ENCODE measurements around the gene HYKK. TPM values are rescaled to one million over a fixed set of nuclear protein-coding genes. Genes with fewer than 3 reads are reported as not detected.

The HYKK gene
- total and polyA plus RNA-seq, 2 of the 13 experiments (the other 11 are each of a cell fraction or from before 2014, with no cell fraction given): 3.5 to 5.4 TPM

DNA sequence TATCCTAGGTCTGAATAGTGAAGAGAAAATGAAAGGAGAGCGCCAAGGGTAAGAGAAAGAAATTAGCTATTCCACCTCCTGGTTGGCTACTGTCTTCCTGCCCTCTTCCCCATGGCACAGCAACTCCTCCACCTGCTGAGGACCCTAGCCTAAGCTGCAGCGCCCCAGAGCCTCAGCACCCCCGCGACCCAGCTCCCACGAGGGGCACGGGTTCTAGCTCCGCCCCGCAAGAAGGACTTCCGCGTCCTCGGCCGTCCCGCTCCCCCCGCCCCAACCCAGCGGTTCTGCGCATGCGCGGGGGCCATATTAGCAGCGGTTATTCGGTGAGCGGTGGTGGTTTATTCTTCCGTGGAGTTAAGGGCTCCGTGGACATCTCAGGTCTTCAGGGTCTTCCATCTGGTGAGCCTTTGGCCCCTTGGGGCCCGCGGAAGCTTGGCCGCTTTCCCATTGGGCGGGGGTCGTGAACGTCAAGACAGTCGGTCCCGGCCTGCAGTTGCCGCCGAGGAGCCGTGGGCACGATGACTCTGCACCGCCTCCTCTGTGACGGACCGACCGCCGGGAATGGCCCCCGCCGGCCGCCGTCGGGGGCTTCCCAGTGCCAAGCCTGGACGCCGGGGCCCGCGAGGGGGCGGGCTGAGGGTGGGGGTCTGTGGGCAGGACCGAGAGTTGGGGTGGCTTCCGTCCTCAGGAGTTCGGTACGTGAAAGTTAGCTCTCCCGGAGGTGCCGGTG, 32.9 kb downstream of the HYKK start, which contains the start of gene PSMA4 (continued):
- TF ChIP-seq KDM5B (CRISPR knock-in tag; IDR thresholded peaks at IDR 0.05; ENCODE audit: borderline replicate concordance) (no peak; the same call in 1 of the 2 replicates), STAG1 (CRISPR knock-in tag; IDR thresholded peaks at IDR 0.05) (no peak), SPEN (CRISPR knock-in tag; IDR thresholded peaks at IDR 0.05; ENCODE audit: low read depth) (peak; percentile 79), NR3C1 (CRISPR knock-in tag; IDR thresholded peaks at IDR 0.05) (no peak), KAT8 (CRISPR knock-in tag; IDR thresholded peaks at IDR 0.05) (peak; percentile 89), NONO (IDR thresholded peaks at IDR 0.05) (no peak), NONO (CRISPR knock-in tag; conservative IDR thresholded peaks at IDR 0.05) (peak; percentile 66; the same call in 1 of the 2 replicates), YEATS4 (CRISPR knock-in tag; IDR thresholded peaks at IDR 0.05; ENCODE audit: borderline replicate concordance) (peak; percentile 68; the same call in 1 of the 2 replicates), ARID5B (CRISPR knock-in tag; IDR thresholded peaks at IDR 0.05) (peak; percentile 56; the same call in 1 of the 2 replicates), TAF15 (IDR thresholded peaks at IDR 0.05; ENCODE audit: low read depth, low read length, poor library complexity, severe bottlenecking) (no peak), NFIB (CRISPR knock-in tag; IDR thresholded peaks at IDR 0.05; ENCODE audit: borderline replicate concordance) (no peak), PTBP1 (IDR thresholded peaks at IDR 0.05; ENCODE audit: low read depth, low read length, poor library complexity, severe bottlenecking) (no peak), ELF4 (CRISPR knock-in tag; IDR thresholded peaks at IDR 0.05; ENCODE audit: borderline replicate concordance) (peak; percentile 95; the same call in 1 of the 2 replicates), POGZ (CRISPR knock-in tag; IDR thresholded peaks at IDR 0.05) (0 out of 2 replicates have a peak, but pooled peaks have one; percentile 16), FOXP1 (IDR thresholded peaks at IDR 0.05) (no peak), FOXP1 (CRISPR knock-in tag; IDR thresholded peaks at IDR 0.05) (no peak), SMARCE1 (IDR thresholded peaks at IDR 0.05; ENCODE audit: borderline replicate concordance) (no peak), ZNF263 (CRISPR knock-in tag; IDR thresholded peaks at IDR 0.05) (peak; percentile 74), TOPORS (CRISPR knock-in tag; IDR thresholded peaks at IDR 0.05) (peak; percentile 50), ZNF737 (CRISPR knock-in tag; IDR thresholded peaks at IDR 0.05; ENCODE audit: borderline replicate concordance) (no peak), ZFAT (CRISPR knock-in tag; conservative IDR thresholded peaks at IDR 0.05) (no peak), ZNF547 (CRISPR knock-in tag; IDR thresholded peaks at IDR 0.05) (peak; percentile 69; the same call in 1 of the 2 replicates), CREM (IDR thresholded peaks at IDR 0.05) (peak; percentile 10; the same call in 1 of the 2 replicates), CREM (CRISPR knock-in tag; IDR thresholded peaks at IDR 0.05) (no peak), MEIS1 (CRISPR knock-in tag; IDR thresholded peaks at IDR 0.05; ENCODE audit: borderline replicate concordance) (no peak), ZNF12 (CRISPR knock-in tag; IDR thresholded peaks at IDR 0.05) (no peak)
- TF ChIP-seq, protein P1, sequence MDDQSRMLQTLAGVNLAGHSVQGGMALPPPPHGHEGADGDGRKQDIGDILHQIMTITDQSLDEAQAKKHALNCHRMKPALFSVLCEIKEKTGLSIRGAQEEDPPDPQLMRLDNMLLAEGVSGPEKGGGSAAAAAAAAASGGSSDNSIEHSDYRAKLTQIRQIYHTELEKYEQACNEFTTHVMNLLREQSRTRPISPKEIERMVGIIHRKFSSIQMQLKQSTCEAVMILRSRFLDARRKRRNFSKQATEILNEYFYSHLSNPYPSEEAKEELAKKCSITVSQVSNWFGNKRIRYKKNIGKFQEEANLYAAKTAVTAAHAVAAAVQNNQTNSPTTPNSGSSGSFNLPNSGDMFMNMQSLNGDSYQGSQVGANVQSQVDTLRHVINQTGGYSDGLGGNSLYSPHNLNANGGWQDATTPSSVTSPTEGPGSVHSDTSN (CRISPR knock-in tag; IDR thresholded peaks at IDR 0.05; ENCODE audit: borderline replicate concordance): no peak

Measured in HepG2 (cell line).